Mesenchymal stem cell (in vitro differentiated cells and primary cell): ENCODE data around the gene SCPEP1.

ENCODE experiments used
- DNase-seq: peaks from one replicate; pipeline ENCODE4 v3.0.0-alpha.2; 2013
- H2AFZ ChIP-seq: one replicate; pipeline ENCODE4 v1.6.1; 2013; ENCODE audit warnings: low read depth, mild to moderate bottlenecking, control low read depth, inconsistent platforms, low read length, moderate library complexity
- H2AK5ac ChIP-seq: 2 replicates; pipeline ENCODE4 v1.6.1; 2013; ENCODE audit warnings: low read length, moderate library complexity, mild to moderate bottlenecking, inconsistent platforms; ENCODE audit not compliant: severe bottlenecking
- H2BK120ac ChIP-seq: one replicate; pipeline ENCODE4 v1.6.1; 2013; ENCODE audit warnings: low read depth, mild to moderate bottlenecking, inconsistent platforms, low read length, moderate library complexity
- H2BK12ac ChIP-seq, 2 experiments: one replicate each; pipeline ENCODE4 v1.6.1; 2013; ENCODE audit warnings: inconsistent platforms in 2 of 2, low read length in 2 of 2, mild to moderate bottlenecking in 2 of 2, moderate library complexity in 2 of 2, control low read depth in 1 of 2
- H2BK15ac ChIP-seq: one replicate; pipeline ENCODE4 v1.6.1; 2013; ENCODE audit warnings: mild to moderate bottlenecking, low read depth, inconsistent platforms; ENCODE audit not compliant: poor library complexity, severe bottlenecking
- H2BK5ac ChIP-seq: 2 replicates; pipeline ENCODE4 v1.6.1; 2013; ENCODE audit warnings: low read depth, mild to moderate bottlenecking, low read length, control low read depth, inconsistent platforms; ENCODE audit not compliant: poor library complexity, severe bottlenecking
- H3K14ac ChIP-seq, 2 experiments: one replicate each; pipeline ENCODE4 v1.6.1; 2013; ENCODE audit warnings: inconsistent platforms in 2 of 2, low read length in 2 of 2, control low read depth in 1 of 2, mild to moderate bottlenecking in 1 of 2, moderate library complexity in 1 of 2
- H3K18ac ChIP-seq, 2 experiments: one replicate each; pipeline ENCODE4 v1.6.1; 2013; ENCODE audit warnings: inconsistent platforms in 2 of 2, low read length in 2 of 2, control low read depth in 1 of 2, low read depth in 1 of 2, mild to moderate bottlenecking in 1 of 2
- H3K23ac ChIP-seq, 2 experiments: one replicate each; pipeline ENCODE4 v1.6.1; 2013; ENCODE audit warnings: inconsistent platforms in 2 of 2, low read length in 2 of 2, mild to moderate bottlenecking in 2 of 2, moderate library complexity in 2 of 2, control low read depth in 1 of 2
- H3K27ac ChIP-seq: 2 replicates; pipeline ENCODE4 v1.5.1; 2013; ENCODE audit warnings: mild to moderate bottlenecking, moderate library complexity, low read length, control low read depth, inconsistent platforms; ENCODE audit not compliant: poor library complexity, severe bottlenecking
- H3K27me3 ChIP-seq, 2 experiments: 2 replicates each; pipeline versions ENCODE4 v1.6.1 to v1.7.0; 2013; ENCODE audit warnings: low read length in 2 of 2, mild to moderate bottlenecking in 2 of 2, moderate library complexity in 2 of 2, control low read depth in 1 of 2, inconsistent platforms in 1 of 2; ENCODE audit not compliant: control insufficient read depth in 1 of 2, insufficient read depth in 1 of 2
- H3K36me3 ChIP-seq, 2 experiments: 2 replicates each; pipeline versions ENCODE4 v1.6.1 to v1.7.0; 2013; ENCODE audit warnings: low read length in 2 of 2, control low read depth in 1 of 2, inconsistent platforms in 1 of 2, low read depth in 1 of 2, mild to moderate bottlenecking in 1 of 2; ENCODE audit not compliant: insufficient read depth in 2 of 2, control insufficient read depth in 1 of 2
- H3K4ac ChIP-seq, 2 experiments: one replicate each; pipeline ENCODE4 v1.6.1; 2013; ENCODE audit warnings: inconsistent platforms in 2 of 2, low read length in 2 of 2, mild to moderate bottlenecking in 2 of 2, moderate library complexity in 2 of 2, control low read depth in 1 of 2, low read depth in 1 of 2
- H3K4me1 ChIP-seq: 2 replicates; pipeline ENCODE4 v1.6.1; 2013; ENCODE audit warnings: low read depth, low read length, control low read depth; ENCODE audit not compliant: control insufficient read depth, insufficient read depth
- H3K4me2 ChIP-seq: 2 replicates; pipeline ENCODE4 v1.6.1; 2013; ENCODE audit warnings: low read length, mild to moderate bottlenecking, inconsistent platforms; ENCODE audit not compliant: poor library complexity, severe bottlenecking
- H3K4me3 ChIP-seq, 2 experiments: 2 replicates each; pipeline versions ENCODE4 v1.5.1 to v1.7.0; 2013; ENCODE audit warnings: low read length in 2 of 2, mild to moderate bottlenecking in 2 of 2, control low read depth in 1 of 2, low read depth in 1 of 2; ENCODE audit not compliant: insufficient read depth in 1 of 2
- H3K79me1 ChIP-seq: replicated peaks from 2 replicates; pipeline ENCODE4 v1.6.1; 2013; ENCODE audit warnings: mild to moderate bottlenecking, control low read depth, low read length, inconsistent platforms; ENCODE audit not compliant: poor library complexity, severe bottlenecking
- H3K9ac ChIP-seq: 2 replicates; pipeline ENCODE4 v1.7.0; 2013; ENCODE audit warnings: mild to moderate bottlenecking, low read length, moderate library complexity
- H3K9me3 ChIP-seq: 2 replicates; pipeline ENCODE4 v1.7.0; 2013; ENCODE audit warnings: mild to moderate bottlenecking, low read length; ENCODE audit not compliant: control insufficient read depth
- H4K8ac ChIP-seq: one replicate; pipeline ENCODE4 v1.6.1; 2013; ENCODE audit warnings: inconsistent platforms, mild to moderate bottlenecking, low read length, moderate library complexity
- H4K91ac ChIP-seq: one replicate; pipeline ENCODE4 v1.6.1; 2013; ENCODE audit warnings: mild to moderate bottlenecking, low read length, inconsistent platforms
- WGBS: methylation state at CpG from one replicate; pipeline ENCODE4 v1.1.7; 2013; ENCODE audit warnings: mixed read lengths; 5-methylcytosine and 5-hydroxymethylcytosine counted together

Gene SCPEP1

DNA sequence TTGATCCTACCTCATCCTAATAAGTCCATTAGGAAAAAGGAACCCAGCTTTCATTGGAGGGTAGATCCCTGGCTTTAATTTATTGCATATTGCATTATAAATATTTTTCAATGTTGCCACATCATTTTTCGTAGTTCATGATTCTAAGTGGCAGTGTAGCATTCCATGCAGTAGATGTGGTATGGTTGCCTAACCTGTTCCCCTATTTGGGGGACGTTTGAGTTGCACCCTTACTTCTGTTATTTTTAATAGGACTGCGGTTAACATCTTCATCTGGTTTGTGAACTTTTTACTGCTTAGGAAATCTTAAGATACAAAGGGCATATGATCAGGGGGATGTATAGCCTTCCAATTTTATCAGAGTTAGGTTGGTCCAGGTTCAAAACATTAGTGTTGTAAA is 5.4 kb downstream of the SCPEP1 start:
- no peak overlapping the region for H3K18ac ChIP-seq
- no peak overlapping the region for H3K4ac ChIP-seq
- no peak overlapping the region for H2BK12ac ChIP-seq
- no peaks in the 10 kb centered on the region for H3K9me3 ChIP-seq
- no peak overlapping the region for H3K27ac ChIP-seq
- no peaks in the 10 kb centered on the region for H3K27me3 ChIP-seq
- peaks cover 10 to 54% of the 10 kb centered on the region in 2 experiments for H3K36me3 ChIP-seq
- no peak for DNase-seq
- H3K14ac ChIP-seq = no peak overlapping the region
- H3K9ac ChIP-seq = no peak overlapping the region
- no peak overlapping the region for H4K8ac ChIP-seq
- peaks cover 2% of the 10 kb centered on the region for H3K4me1 ChIP-seq
- H3K23ac ChIP-seq = no peak overlapping the region
- no peak overlapping the region for H3K4me3 ChIP-seq
- H2BK120ac ChIP-seq = no peak overlapping the region
- peaks cover 7% of the 10 kb centered on the region for H3K79me1 ChIP-seq
- no peak overlapping the region for H4K91ac ChIP-seq
- no peak overlapping the region for H2AK5ac ChIP-seq
- 84% methylated on average over 3 of the region's 3 CpGs for WGBS
- H2AFZ ChIP-seq = no peak overlapping the region
- H2BK15ac ChIP-seq = no peak overlapping the region
- no peak overlapping the region for H2BK5ac ChIP-seq
- H3K4me2 ChIP-seq = no peak overlapping the region

DNA sequence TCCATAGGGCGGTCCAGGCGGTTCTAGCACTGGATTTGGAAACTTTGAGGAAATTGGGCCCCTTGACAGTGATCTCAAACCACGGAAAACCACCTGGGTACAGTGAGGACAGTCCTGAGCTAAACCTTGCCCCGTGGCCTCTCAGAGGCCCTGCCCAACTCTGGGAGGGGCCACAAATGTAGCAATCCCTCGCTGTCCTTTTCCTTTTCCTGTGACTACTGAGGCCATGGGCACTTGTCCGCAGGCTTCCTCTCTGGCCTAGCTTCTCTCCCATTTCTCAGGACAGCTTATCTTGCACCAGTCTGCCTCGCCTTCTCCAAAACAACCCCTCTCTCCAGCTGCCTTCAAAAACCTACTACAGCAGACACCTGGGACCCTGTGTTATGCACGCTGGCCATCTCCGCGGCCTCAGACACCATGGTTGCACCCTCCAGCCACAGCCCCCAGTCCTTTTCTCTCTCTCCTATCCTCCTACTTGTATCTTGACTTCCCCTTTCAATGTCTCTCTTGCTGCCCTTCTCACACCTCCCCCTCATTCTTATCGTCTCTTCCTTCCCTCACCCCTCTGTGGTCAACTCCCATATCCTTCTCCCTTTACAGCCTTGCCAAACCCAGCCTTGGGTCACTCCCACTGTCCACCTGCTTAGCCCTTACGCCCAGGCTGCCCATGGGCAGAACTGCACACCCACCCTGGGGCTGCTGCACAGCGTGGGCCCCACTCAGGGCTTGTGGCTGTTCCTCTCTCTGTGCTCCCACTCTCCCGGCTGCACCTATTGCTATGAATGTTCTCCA is 7.6 kb downstream of the SCPEP1 start:
- Histone ChIP-seq H2BK120ac (no peak overlapping the region), H3K14ac (no peak overlapping the region), H2AK5ac (no peak overlapping the region), H4K8ac (no peak overlapping the region), H3K4ac (no peak overlapping the region), H3K4me1 (no peaks in the 10 kb centered on the region), H2BK5ac (no peak overlapping the region), H3K18ac (no peak overlapping the region), H3K9ac (no peak overlapping the region), H2BK12ac (no peak overlapping the region), H3K4me2 (no peak overlapping the region), H3K27me3 (no peaks in the 10 kb centered on the region), H3K4me3 (no peak overlapping the region), H3K36me3 (peaks cover 10 to 61% of the 10 kb centered on the region in 2 experiments), H4K91ac (no peak overlapping the region), H3K79me1 (peaks cover 5% of the 10 kb centered on the region), H3K27ac (no peak overlapping the region), H3K9me3 (no peaks in the 10 kb centered on the region), H3K23ac (no peak overlapping the region), H2BK15ac (no peak overlapping the region), H2AFZ (no peak overlapping the region)
- DNase-seq = no peak
- WGBS = 93% methylated on average over 14 of the region's 14 CpGs

DNA sequence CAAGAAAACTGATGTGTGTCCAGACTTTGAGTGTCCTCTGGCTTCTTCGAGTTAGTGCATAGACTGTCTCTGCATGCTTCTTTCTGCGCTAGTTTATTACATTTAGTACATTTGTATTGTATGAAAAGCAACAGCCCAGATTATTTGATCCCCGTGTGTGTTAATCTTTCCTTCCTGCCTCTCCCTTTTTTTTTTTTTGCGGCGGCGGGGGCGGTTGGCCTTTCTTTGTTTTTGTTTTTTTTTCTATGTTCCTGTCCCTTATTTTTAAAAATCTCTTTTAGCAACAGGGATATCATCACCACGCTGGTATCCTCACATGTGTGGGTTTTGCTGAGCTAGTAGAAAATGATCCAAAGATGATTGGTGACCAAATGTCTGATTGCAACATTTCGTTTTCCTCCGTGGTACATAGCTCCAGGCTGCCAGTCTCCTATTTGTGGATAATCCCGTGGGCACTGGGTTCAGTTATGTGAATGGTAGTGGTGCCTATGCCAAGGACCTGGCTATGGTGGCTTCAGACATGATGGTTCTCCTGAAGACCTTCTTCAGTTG is 9.4 kb downstream of the SCPEP1 start:
- H3K4ac ChIP-seq = no peak overlapping the region
- H3K4me3 ChIP-seq = no peak overlapping the region
- H2BK5ac ChIP-seq = no peak overlapping the region
- no peak overlapping the region for H2AFZ ChIP-seq
- H3K4me2 ChIP-seq = no peak overlapping the region
- H3K14ac ChIP-seq = no peak overlapping the region
- H2BK120ac ChIP-seq = no peak overlapping the region
- no peaks in the 10 kb centered on the region for H3K27me3 ChIP-seq
- 96% methylated on average over 8 of the region's 11 CpGs for WGBS
- H3K36me3 ChIP-seq = peaks cover 10 to 63% of the 10 kb centered on the region in 2 experiments
- no peak overlapping the region for H4K8ac ChIP-seq
- H2BK15ac ChIP-seq = no peak overlapping the region
- H3K9me3 ChIP-seq = no peaks in the 10 kb centered on the region
- peaks cover 2% of the 10 kb centered on the region for H3K79me1 ChIP-seq
- H4K91ac ChIP-seq = no peak overlapping the region
- no peak overlapping the region for H3K18ac ChIP-seq
- DNase-seq = no peak
- no peak overlapping the region for H2AK5ac ChIP-seq
- no peak overlapping the region for H2BK12ac ChIP-seq
- no peak overlapping the region for H3K23ac ChIP-seq
- no peak overlapping the region for H3K9ac ChIP-seq
- no peaks in the 10 kb centered on the region for H3K4me1 ChIP-seq
- H3K27ac ChIP-seq = no peak overlapping the region

DNA sequence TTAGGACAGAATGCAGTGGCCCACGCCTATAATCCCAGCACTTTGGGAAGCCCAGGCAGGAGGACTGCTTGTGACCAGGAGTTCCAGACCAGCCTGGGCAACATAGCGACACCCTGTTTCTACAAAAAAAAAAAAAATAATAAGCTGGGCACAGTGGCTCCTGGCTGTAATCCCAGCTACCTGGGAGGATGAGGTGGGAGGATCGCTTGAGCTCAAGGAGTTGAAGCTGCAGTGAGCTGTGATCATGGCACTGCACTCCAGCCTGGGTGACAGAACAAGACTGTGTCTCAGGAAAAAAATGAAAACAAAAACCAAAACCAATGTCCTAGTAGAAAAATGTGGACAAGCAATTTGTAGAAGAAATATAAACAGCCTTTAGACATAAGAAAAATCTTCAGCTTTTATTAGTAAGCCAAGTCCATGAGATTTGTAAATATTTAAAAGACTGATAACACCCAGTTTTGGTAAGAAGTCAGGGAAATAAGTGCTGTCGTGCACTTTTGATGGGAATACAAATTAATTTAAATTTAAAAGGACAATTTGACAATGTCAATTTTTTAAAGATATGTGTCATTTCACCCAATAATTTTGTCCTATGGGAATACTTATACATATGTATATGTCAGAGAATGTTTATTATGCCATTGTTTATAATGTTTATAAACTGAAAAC is 11.1 kb downstream of the SCPEP1 start:
- peaks cover 10 to 64% of the 10 kb centered on the region in 2 experiments for H3K36me3 ChIP-seq
- no peak overlapping the region for H3K27ac ChIP-seq
- H2AFZ ChIP-seq = no peak overlapping the region
- H4K8ac ChIP-seq = no peak overlapping the region
- no peak overlapping the region for H3K23ac ChIP-seq
- no peak overlapping the region for H2BK12ac ChIP-seq
- no peak overlapping the region for H2BK120ac ChIP-seq
- no peak overlapping the region for H2BK5ac ChIP-seq
- H3K27me3 ChIP-seq = no peaks in the 10 kb centered on the region
- no peak overlapping the region for H3K4me3 ChIP-seq
- H3K14ac ChIP-seq = no peak overlapping the region
- peaks cover 2% of the 10 kb centered on the region for H3K79me1 ChIP-seq
- H2BK15ac ChIP-seq = no peak overlapping the region
- H4K91ac ChIP-seq = no peak overlapping the region
- no peak overlapping the region for H3K9ac ChIP-seq
- no peak overlapping the region for H3K4me2 ChIP-seq
- WGBS = 100% methylated on average over 2 of the region's 4 CpGs
- H3K18ac ChIP-seq = no peak overlapping the region
- H3K4me1 ChIP-seq = no peaks in the 10 kb centered on the region
- H2AK5ac ChIP-seq = no peak overlapping the region
- H3K4ac ChIP-seq = no peak overlapping the region
- no peak for DNase-seq
- H3K9me3 ChIP-seq = no peaks in the 10 kb centered on the region
